Tibial artery (tissue), 4 donors: ENCODE results near the gene AP2A2.

ENCODE experiments used
- DNase-seq, 2 donors: peaks; one replicate each; pipeline ENCODE4 v3.0.0-alpha.2; 2019
- H3K27ac ChIP-seq, 2 donors: fragments of 200-600 bp; sonication (generic) in 1 of 2; 1 replicate in 1 of 2; 2 replicates in 1 of 2; pipeline ENCODE4 v1.5.1; 2018 to 2019; ENCODE audit warnings: mild to moderate bottlenecking in 1 of 2
- H3K27me3 ChIP-seq, 2 donors: fragments of 200-600 bp; sonication (generic) in 1 of 2; one replicate each; pipeline versions ENCODE4 v1.5.1 to v1.6.0; 2016 to 2019
- H3K36me3 ChIP-seq, 3 donors: fragments of 200-600 bp; sonication (generic) in 2 of 3; one replicate each; pipeline ENCODE4 v1.5.1; 2016 to 2019; ENCODE audit warnings: mild to moderate bottlenecking in 2 of 3
- H3K4me1 ChIP-seq, 4 donors: fragments of 200-600 bp; sonication (generic) in 2 of 4; 1 replicate in 3 of 4; 2 replicates in 1 of 4; pipeline ENCODE4 v1.5.1; 2016 to 2019
- H3K4me3 ChIP-seq, 2 donors: fragments of 200-600 bp; sonication (generic) in 1 of 2; 1 replicate in 1 of 2; 2 replicates in 1 of 2; pipeline ENCODE4 v1.5.1; 2018 to 2019; ENCODE audit warnings: mild to moderate bottlenecking in 2 of 2
- H3K9me3 ChIP-seq, 3 donors: fragments of 200-600 bp; sonication (generic) in 1 of 3; one replicate each; pipeline ENCODE4 v1.5.1; 2016 to 2019
- CTCF ChIP-seq, 2 experiments: fragments of 200-600 bp in 1 of 2; fragments of 450-650 bp in 1 of 2; IDR thresholded peaks; one replicate each; pipeline ENCODE4 v1.5.1; 2017 to 2019; ENCODE audit warnings: antibody characterized with exemption in 2 of 2, mild to moderate bottlenecking in 1 of 2, moderate library complexity in 1 of 2
- intact Hi-C: fragments of 100-400 bp; cut with DNase I; formaldehyde crosslinking; loops from one replicate; pipeline ENCODE4 v1.15.0; 2023; ENCODE audit warnings: low total_unique reads

AP2A2 gene

GRCh38 chr11:1034456-1035295 lies 109.0 kb downstream of the AP2A2 start:
- H3K9me3 ChIP-seq = no peaks in the 10 kb centered on the region
- intact Hi-C loops = no loop called here
- no peak overlapping the region for H3K27ac ChIP-seq
- H3K27me3 ChIP-seq = peaks cover 0 to 47% of the 10 kb centered on the region in 2 donors
- no peak for TF ChIP-seq CTCF (IDR thresholded peaks at IDR 0.05)
- peaks cover 0 to 4% (median 0%) of the 10 kb centered on the region in 4 donors for H3K4me1 ChIP-seq
- no peaks in the 10 kb centered on the region for H3K36me3 ChIP-seq
- H3K4me3 ChIP-seq = no peak overlapping the region
- DNase-seq = no peak

GRCh38 chr11:1035577-1036283 lies 110.1 kb downstream of the AP2A2 start:
- no peak for DNase-seq
- Histone ChIP-seq H3K4me1 (peaks cover 0 to 13% (median 0%) of the 10 kb centered on the region in 4 donors), H3K36me3 (no peaks in the 10 kb centered on the region), H3K9me3 (no peaks in the 10 kb centered on the region), H3K27me3 (peaks cover 0 to 57% of the 10 kb centered on the region in 2 donors), H3K27ac (no peak overlapping the region), H3K4me3 (no peak overlapping the region)
- intact Hi-C loops = no loop called here
- no peak for TF ChIP-seq CTCF (IDR thresholded peaks at IDR 0.05)

DNA sequence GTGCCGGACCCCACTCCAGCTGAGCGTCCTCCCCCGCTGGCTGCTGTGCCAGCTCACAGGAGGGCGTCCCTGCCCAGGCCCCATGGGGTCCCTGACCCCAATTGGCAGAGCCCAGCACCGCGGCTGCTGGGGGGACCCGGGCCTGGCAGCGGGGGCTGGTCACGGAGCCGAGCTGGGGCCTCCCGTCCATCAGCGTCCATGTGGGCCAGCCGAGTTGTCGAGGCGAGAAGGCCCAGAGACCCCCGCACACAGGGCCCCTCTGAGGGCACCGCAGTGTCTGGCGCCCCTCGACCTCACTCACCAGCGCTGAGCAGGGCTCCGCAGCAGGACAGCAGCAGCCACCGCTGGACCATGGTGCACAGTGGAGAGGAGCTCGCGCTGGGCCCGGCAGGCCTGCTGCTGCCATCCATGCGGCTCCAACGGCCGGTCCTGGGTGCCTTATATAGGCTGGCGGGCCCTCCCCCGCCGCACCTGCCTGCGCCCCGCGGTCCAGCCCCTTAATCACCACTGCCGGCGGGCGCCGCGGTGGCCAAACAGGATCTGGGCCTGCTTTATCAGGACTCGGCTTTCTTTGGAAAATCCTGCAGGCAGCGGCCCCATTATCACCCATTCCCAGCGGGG lies 110.7 kb downstream of the AP2A2 start, which contains the start of gene MUC6:
MUC6 (minus strand) TSS at position 416 of the 621 bp plus-strand sequence; CDS start at position 353, 63 bp downstream.
- no peaks in the 10 kb centered on the region for H3K9me3 ChIP-seq
- DNase-seq = no peak
- H3K27ac ChIP-seq = no peak within 1 kb of the TSS
- intact Hi-C loops = no loop called here
- peaks cover 0 to 13% (median 0%) of the 10 kb centered on the region in 4 donors for H3K4me1 ChIP-seq
- H3K36me3 ChIP-seq = no peaks in the 10 kb centered on the region
- H3K4me3 ChIP-seq = no peak within 1 kb of the TSS
- no peak for TF ChIP-seq CTCF (IDR thresholded peaks at IDR 0.05)
- H3K27me3 ChIP-seq = peaks cover 0 to 64% of the 10 kb centered on the region in 2 donors

GRCh38 chr11:1036931-1037330 lies 111.3 kb downstream of the AP2A2 start:
- Histone ChIP-seq H3K36me3 (no peaks in the 10 kb centered on the region), H3K4me3 (no peak overlapping the region), H3K9me3 (no peaks in the 10 kb centered on the region), H3K27ac (no peak overlapping the region), H3K4me1 (peaks cover 0 to 13% (median 0%) of the 10 kb centered on the region in 4 donors), H3K27me3 (peaks cover 0 to 69% of the 10 kb centered on the region in 2 donors)
- no peak for DNase-seq
- TF ChIP-seq CTCF (IDR thresholded peaks at IDR 0.05) = no peak
- intact Hi-C loops = no loop called here

DNA sequence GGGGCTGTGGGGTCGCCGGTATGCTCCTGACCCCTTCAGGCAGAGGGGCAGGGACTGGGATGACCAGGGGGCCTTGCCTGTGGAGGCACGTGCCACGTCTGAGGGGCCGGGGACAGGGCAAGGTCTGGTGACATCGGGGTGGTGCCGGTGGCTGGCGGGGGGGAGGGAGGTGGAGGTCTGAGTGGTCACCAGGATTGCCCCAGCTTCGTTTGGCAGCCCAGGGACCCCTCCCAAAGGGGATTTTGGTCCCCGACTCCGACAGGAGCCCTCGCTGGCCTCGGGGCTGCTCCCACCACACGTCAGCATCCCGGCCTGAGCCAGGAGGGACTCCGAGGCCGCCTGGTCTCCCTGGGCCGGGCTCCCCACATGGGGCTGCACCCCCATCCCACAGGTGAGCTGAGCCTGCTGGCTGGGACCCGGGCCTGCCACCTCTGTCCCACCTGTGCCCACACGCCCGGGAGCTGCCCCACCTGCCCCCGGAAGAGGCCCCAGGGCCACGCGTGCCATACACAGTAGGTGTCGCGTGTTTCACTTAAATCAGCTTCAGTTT lies 111.9 kb downstream of the AP2A2 start:
- Histone ChIP-seq H3K36me3 (no peaks in the 10 kb centered on the region), H3K4me3 (no peak overlapping the region), H3K27ac (no peak overlapping the region), H3K27me3 (peaks cover 0 to 76% of the 10 kb centered on the region in 2 donors), H3K9me3 (no peaks in the 10 kb centered on the region), H3K4me1 (peaks cover 0 to 13% (median 0%) of the 10 kb centered on the region in 4 donors)
- TF ChIP-seq CTCF (IDR thresholded peaks at IDR 0.05) = no peak
- intact Hi-C loops = no loop called here
- DNase-seq = no peak
